GM23248 (cell line): ENCODE data around the gene RBM8A. TPM values are rescaled to one million over a fixed set of nuclear protein-coding genes. Genes with fewer than 3 reads are reported as not detected.

Source experiments
- DNase-seq: peaks from one replicate; pipeline ENCODE4 v3.0.0-alpha.2; 2015
- H2AFZ ChIP-seq: fragments of 200-600 bp; sonication (generic); 2 replicates; pipeline ENCODE4 v1.6.1; 2016; ENCODE audit warnings: antibody characterized with exemption
- H3F3A ChIP-seq: fragments of 200-600 bp; sonication (generic); 2 replicates; pipeline ENCODE4 v1.6.1; 2016; ENCODE audit warnings: mild to moderate bottlenecking, antibody characterized with exemption, mixed run types; ENCODE audit not compliant: insufficient read depth
- H3K27ac ChIP-seq: fragments of 200-600 bp; sonication (generic); 2 replicates; pipeline ENCODE4 v1.5.1; 2016; ENCODE audit warnings: mild to moderate bottlenecking
- H3K27me3 ChIP-seq: fragments of 200-600 bp; sonication (generic); replicated peaks from 2 replicates; pipeline ENCODE4 v1.6.1; 2016; ENCODE audit warnings: mild to moderate bottlenecking; ENCODE audit not compliant: insufficient read depth
- H3K36me3 ChIP-seq: fragments of 200-600 bp; sonication (generic); 2 replicates; pipeline ENCODE4 v1.6.1; 2016; ENCODE audit warnings: low read depth, mild to moderate bottlenecking
- H3K4me1 ChIP-seq: fragments of 200-600 bp; sonication (generic); 2 replicates; pipeline ENCODE4 v1.6.1; 2016; ENCODE audit warnings: mild to moderate bottlenecking; ENCODE audit not compliant: insufficient read depth
- H3K4me2 ChIP-seq: fragments of 200-600 bp; sonication (generic); one replicate; pipeline ENCODE4 v1.6.1; 2016; ENCODE audit warnings: mild to moderate bottlenecking; ENCODE audit not compliant: unreplicated experiment
- H3K4me3 ChIP-seq: fragments of 200-600 bp; sonication (generic); 2 replicates; pipeline ENCODE4 v1.5.1; 2016; ENCODE audit warnings: mild to moderate bottlenecking
- H3K79me2 ChIP-seq: fragments of 200-600 bp; sonication (generic); 2 replicates; pipeline ENCODE4 v1.6.1; 2016; ENCODE audit warnings: mild to moderate bottlenecking; ENCODE audit not compliant: insufficient read depth
- H3K9ac ChIP-seq: fragments of 200-600 bp; sonication (generic); 2 replicates; pipeline ENCODE4 v1.6.1; 2016; ENCODE audit warnings: mild to moderate bottlenecking
- H3K9me2 ChIP-seq: fragments of 200-600 bp; sonication (generic); 2 replicates; pipeline ENCODE4 v1.6.1; 2016; ENCODE audit warnings: mixed run types, mild to moderate bottlenecking, moderate library complexity; ENCODE audit not compliant: insufficient read depth
- H3K9me3 ChIP-seq: fragments of 200-600 bp; sonication (generic); one replicate; pipeline ENCODE4 v1.6.1; 2017; ENCODE audit warnings: low read depth
- H4K20me1 ChIP-seq: fragments of 200-600 bp; sonication (generic); 2 replicates; pipeline ENCODE4 v1.6.0; 2016; ENCODE audit not compliant: insufficient read depth
- EZH2 ChIP-seq: fragments of 200-600 bp; sonication (generic); IDR thresholded peaks from 2 replicates; pipeline ENCODE4 v1.6.1; 2018; ENCODE audit warnings: antibody characterized with exemption, mild to moderate bottlenecking; ENCODE audit not compliant: insufficient read depth, poor library complexity, severe bottlenecking
- EZH2phosphoT487 ChIP-seq: fragments of 200-600 bp; sonication (generic); IDR thresholded peaks from 2 replicates; pipeline ENCODE4 v1.6.1; 2018; ENCODE audit warnings: antibody characterized with exemption, moderate library complexity, mild to moderate bottlenecking, low read depth; ENCODE audit not compliant: insufficient read depth
- WGBS, 2 experiments: methylation state at CpG; one replicate each; pipeline ENCODE4 v1.1.6; 2015 to 2017; ENCODE audit warnings: low lambda C conversion rate in 2 of 2, low coverage in 1 of 2; ENCODE audit errors: missing lambda C conversion rate in 2 of 2; 5-methylcytosine and 5-hydroxymethylcytosine counted together
- in situ Hi-C: fragments of 300-500 bp; cut with MboI; formaldehyde crosslinking; loops from 2 replicates; pipeline ENCODE4 v1.15.0; 2020
- polyA plus RNA-seq: library from polyadenylated mRNA; unstranded; fragments of >200 nt; fragmentation: Nextera tagmentation; extraction: Ambion mirVana; gene quantifications from 2 replicates; pipeline ENCODE4 v1.2.1, GENCODE V29; 2016
- total RNA-seq: library from RNA; depleted of rRNA; stranded (reverse); fragments of >200 nt; shearing (Covaris generic); gene quantifications from 2 replicates; pipeline ENCODE4 v1.2.3, GENCODE V29; 2014; rRNA removed

Gene RBM8A
- total and polyA plus RNA-seq, 2 experiments from 2014 or later: 112 to 204 TPM

- Histone ChIP-seq H3K4me2 (peak overlapping the region; percentile 76), H3K27me3 (no peaks in the 10 kb centered on the region), H2AFZ (peak overlapping the region; percentile 83), H3K9me3 (no peaks in the 10 kb centered on the region), H3K4me1 (peaks cover 18% of the 10 kb centered on the region), H3K79me2 (no peaks in the 10 kb centered on the region), H3K27ac (peak overlapping the region; percentile 21), H3K9ac (peak overlapping the region; percentile 65), H3K4me3 (peak overlapping the region; percentile 62), H3F3A (peaks cover 6% of the 10 kb centered on the region; the same call in 1 of the 2 replicates), H3K9me2 (no peaks in the 10 kb centered on the region), H3K36me3 (no peaks in the 10 kb centered on the region), H4K20me1 (no peaks in the 10 kb centered on the region)
- peak; percentile 75 for DNase-seq
- WGBS, 2 experiments: 5% methylated on average over 45 to 47 of the region's 47 CpGs
- in situ Hi-C loops: no loop called here
- TF ChIP-seq EZH2phosphoT487 (no peak), EZH2 (no peak)
Observed at GRCh38 chr1:145871994-145872924, 55.0 kb downstream of the RBM8A start.

Other genes starting within 250 kb of the RBM8A start
- 0.63 and 0.97 TPM in 2 replicates for gene PDZK1, start 220.1 kb downstream of the RBM8A start, total RNA-seq
- gene PDZK1, start 220.1 kb downstream of the RBM8A start, polyA plus RNA-seq: 0.91 and 1.7 TPM in 2 replicates
- gene CD160, start 208.0 kb downstream of the RBM8A start, total RNA-seq: not detected in 2 replicates
- gene CD160, start 208.0 kb downstream of the RBM8A start, polyA plus RNA-seq: 0.25 and 0.33 TPM in 2 replicates
- gene RNF115, start 103.4 kb downstream of the RBM8A start, total RNA-seq: 14.5 and 14.8 TPM in 2 replicates
- gene RNF115, start 103.4 kb downstream of the RBM8A start, polyA plus RNA-seq: 13.9 and 14.2 TPM in 2 replicates
- 23.1 and 42.2 TPM in 2 replicates for gene POLR3C, start 103.3 kb downstream of the RBM8A start, total RNA-seq
- 38.4 and 39.0 TPM in 2 replicates for gene POLR3C, start 103.3 kb downstream of the RBM8A start, polyA plus RNA-seq
- 5.9 and 12.0 TPM in 2 replicates for gene NUDT17, start 81.9 kb downstream of the RBM8A start, total RNA-seq
- 7.8 and 9.5 TPM in 2 replicates for gene NUDT17, start 81.9 kb downstream of the RBM8A start, polyA plus RNA-seq
- 22.2 and 32.5 TPM in 2 replicates for gene PIAS3, start 68.4 kb downstream of the RBM8A start, total RNA-seq
- gene PIAS3, start 68.4 kb downstream of the RBM8A start, polyA plus RNA-seq: 58.3 and 63.0 TPM in 2 replicates
- 0.38 and 0.65 TPM in 2 replicates for gene ANKRD35, start 41.6 kb downstream of the RBM8A start, total RNA-seq
- 3.4 and 3.5 TPM in 2 replicates for gene ANKRD35, start 41.6 kb downstream of the RBM8A start, polyA plus RNA-seq
- gene ITGA10, start 17.4 kb downstream of the RBM8A start, total RNA-seq: 0.13 and 0.65 TPM in 2 replicates
- 0.31 and 0.35 TPM in 2 replicates for gene ITGA10, start 17.4 kb downstream of the RBM8A start, polyA plus RNA-seq
- gene PEX11B, start 8.8 kb downstream of the RBM8A start, total RNA-seq: 32.2 and 34.5 TPM in 2 replicates
- 37.1 and 37.9 TPM in 2 replicates for gene PEX11B, start 8.8 kb downstream of the RBM8A start, polyA plus RNA-seq
- gene LIX1L, start 30.5 kb upstream of the RBM8A start, total RNA-seq: 26.1 and 36.5 TPM in 2 replicates
- gene LIX1L, start 30.5 kb upstream of the RBM8A start, polyA plus RNA-seq: 18.3 TPM in 2 replicates
- gene ANKRD34A, start 37.1 kb upstream of the RBM8A start, total RNA-seq: 0.25 and 1.3 TPM in 2 replicates
- 1.9 and 2.3 TPM in 2 replicates for gene ANKRD34A, start 37.1 kb upstream of the RBM8A start, polyA plus RNA-seq
- 17.4 and 24.2 TPM in 2 replicates for gene POLR3GL, start 37.2 kb upstream of the RBM8A start, total RNA-seq
- 34.7 and 37.9 TPM in 2 replicates for gene POLR3GL, start 37.2 kb upstream of the RBM8A start, polyA plus RNA-seq
- gene TXNIP, start 69.1 kb upstream of the RBM8A start, total RNA-seq: 221 and 263 TPM in 2 replicates
- 169 and 180 TPM in 2 replicates for gene TXNIP, start 69.1 kb upstream of the RBM8A start, polyA plus RNA-seq
- gene HJV, start 94.3 kb upstream of the RBM8A start, total RNA-seq: not detected in 2 replicates
- gene HJV, start 94.3 kb upstream of the RBM8A start, polyA plus RNA-seq: not detected in 2 replicates
- gene NBPF10, start 217.3 kb upstream of the RBM8A start, total RNA-seq: 2.3 and 3.2 TPM in 2 replicates
- gene NBPF10, start 217.3 kb upstream of the RBM8A start, polyA plus RNA-seq: 1.1 and 1.3 TPM in 2 replicates